Measurements from ENCODE around the gene OR14J1.
"Not testable (repeated sequence)": the region's sequence is repeated elsewhere in the genome, so short reads cannot be mapped to it uniquely, and the experiment has no call there.

Gene OR14J1

GRCh38 chr6:29301316-29301715 is at the start of gene OR14J1:
TSS of gene OR14J1 (plus strand) at chr6:29301701. CDS start at chr6:29306690, 4,989 bp downstream.
- no peak for DNase-seq

- no peak for DNase-seq
These were observed 49.8 kb upstream of the OR14J1 start for GRCh38 chr6:29251736-29252135.

- DNase-seq, result no peak
These were observed 46.0 kb upstream of the OR14J1 start for GRCh38 chr6:29255530-29255929.

GRCh38 chr6:29259721-29260120 is 41.8 kb upstream of the OR14J1 start:
- DNase-seq, result no peak

DNA sequence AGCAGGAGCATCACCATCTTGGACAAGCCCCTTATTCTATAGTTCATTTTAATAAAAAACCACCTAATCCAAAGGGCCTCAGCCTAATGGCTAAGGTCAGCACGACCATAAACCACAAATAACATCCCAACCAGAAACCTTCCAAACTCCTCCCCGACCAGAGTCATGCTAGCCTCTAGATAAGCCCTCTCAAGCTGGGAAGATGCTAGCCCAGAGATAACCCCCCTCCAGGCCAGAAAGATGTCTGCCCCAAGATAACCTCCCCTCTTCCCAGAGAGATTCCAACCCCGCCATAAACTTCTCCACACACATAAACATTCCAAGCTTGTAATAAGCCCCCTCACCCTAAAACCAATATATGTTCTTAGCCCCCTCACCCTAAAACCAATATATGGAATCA is 38.5 kb upstream of the OR14J1 start:
- DNase-seq, result no peak

GRCh38 chr6:29294499-29294914 is 7.0 kb upstream of the OR14J1 start:
- no peak for DNase-seq

DNA sequence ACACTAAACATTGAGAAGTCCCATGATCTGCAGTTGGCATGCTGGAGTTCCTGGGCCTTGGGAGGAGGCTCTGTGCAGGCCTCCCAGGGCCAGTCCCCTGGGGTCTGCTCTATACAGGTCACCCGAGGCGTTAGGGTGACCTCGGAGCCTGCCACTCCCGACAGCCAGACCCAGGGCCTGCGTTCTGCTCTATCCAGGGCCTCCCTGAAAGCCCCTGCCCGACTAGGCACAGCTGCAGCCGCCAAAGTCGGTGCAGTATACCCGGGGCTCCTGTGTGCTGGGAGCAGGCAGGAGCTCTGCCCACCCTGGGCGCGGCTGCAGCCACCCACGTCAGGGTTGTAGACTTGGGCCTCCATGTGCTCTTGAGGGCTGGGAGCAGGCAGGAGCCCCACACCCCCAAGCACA is 6.3 kb upstream of the OR14J1 start:
- DNase-seq, result no peak

GRCh38 chr6:29295623-29296022 is 5.9 kb upstream of the OR14J1 start:
- DNase-seq, result no peak

DNA sequence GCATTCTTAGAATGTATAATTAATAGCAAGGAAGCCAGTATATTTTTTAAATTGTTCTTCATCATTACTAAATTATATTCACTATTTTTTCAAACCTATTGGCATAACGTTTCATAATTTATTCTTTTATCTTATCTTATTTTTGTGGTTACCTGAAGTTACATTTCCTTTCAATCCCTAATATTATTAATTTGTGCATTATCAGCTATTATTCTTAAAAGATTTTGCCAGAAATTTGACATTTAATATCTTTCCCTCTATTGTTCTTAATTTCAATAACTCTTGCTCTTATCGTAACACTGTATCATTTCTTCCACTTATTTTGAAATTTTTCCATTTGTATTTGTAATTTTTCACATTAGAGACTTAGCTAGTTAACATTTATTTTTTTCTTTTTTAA is 18.4 kb downstream of the OR14J1 start:
- DNase-seq, result no peak

DNA sequence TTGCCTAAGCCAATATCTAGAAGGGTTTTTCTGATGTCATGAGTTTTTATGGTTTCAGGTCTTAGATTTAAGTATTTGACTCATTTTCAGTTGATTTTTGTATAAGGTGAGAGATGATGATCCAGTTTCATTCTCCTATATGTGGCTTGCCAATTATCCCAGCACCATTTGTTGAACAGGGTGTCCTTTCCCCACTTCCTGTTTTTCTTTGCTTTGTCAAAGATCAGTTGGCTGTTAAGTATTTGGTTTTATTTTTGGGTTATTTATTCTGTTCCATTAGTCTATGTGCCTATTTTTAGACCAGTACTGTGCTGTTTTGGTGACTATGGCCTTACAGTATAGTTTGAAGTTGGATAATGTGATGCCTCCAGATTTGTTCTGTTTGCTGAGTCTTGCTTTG is 21.8 kb downstream of the OR14J1 start:
- not testable (repeated sequence) for DNase-seq

- DNase-seq, result no peak
These were observed 24.3 kb downstream of the OR14J1 start for GRCh38 chr6:29325777-29326176.

- DNase-seq, result no peak
These were observed 31.2 kb downstream of the OR14J1 start for GRCh38 chr6:29332676-29333075.

GRCh38 chr6:29336269-29336668 is 34.8 kb downstream of the OR14J1 start:
- no peak for DNase-seq

DNA sequence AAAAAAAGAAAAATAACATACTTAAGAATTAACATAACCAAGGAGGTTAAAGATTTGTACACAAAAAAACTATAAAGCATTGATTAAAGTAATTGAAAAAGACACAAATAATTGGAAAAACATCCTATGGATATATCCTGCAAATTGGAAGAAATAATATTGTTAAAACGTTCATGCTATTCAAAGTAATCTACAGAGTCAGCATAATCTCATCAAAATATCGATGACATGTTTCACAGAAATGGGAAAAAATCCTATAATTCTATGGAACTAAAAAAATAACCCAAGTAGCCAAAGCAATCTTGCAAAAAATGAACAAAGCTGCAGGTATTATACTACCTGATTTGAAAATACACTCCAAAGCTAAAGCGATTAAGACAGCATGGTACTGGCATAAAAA is 43.9 kb downstream of the OR14J1 start:
- DNase-seq, result no peak

DNA sequence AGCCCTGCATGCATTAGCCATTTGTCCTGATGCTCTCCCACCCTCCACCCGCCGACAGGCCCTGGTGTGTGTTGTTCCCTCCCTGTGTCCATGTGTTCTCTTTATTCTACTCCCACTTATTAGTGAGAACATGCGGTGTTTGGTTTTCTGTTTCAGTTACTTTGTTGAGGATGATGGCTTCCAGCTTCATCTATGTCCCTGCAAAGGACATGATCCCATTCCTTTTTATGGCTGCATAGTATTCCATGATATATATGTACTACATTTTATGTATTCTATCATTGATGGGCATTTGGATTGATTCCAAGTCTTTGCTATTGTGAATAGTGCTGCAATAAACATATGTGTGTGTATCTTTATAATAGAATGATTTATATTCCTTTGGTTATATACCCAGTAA is 47.8 kb downstream of the OR14J1 start:
- DNase-seq, result not testable (repeated sequence)

DNA sequence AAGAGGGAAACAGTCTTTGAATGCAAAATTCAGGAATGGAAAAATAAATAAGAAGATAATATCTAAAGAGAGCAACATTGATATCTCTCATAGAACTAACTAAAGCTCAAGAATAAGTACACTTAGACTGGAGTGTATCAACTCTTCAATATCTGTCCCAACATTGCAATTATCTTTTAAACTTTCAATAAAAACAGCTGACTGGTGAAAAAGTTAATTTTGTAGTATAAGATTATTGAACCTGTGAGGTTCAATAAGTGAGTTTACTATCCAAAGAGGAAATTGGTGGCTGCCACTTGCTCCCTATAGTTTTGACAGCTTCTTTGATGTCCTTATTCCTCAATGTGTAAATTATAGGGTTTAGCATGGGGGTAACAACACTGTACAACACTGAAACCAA is 53.5 kb downstream of the OR14J1 start:
- no peak for DNase-seq

DNA sequence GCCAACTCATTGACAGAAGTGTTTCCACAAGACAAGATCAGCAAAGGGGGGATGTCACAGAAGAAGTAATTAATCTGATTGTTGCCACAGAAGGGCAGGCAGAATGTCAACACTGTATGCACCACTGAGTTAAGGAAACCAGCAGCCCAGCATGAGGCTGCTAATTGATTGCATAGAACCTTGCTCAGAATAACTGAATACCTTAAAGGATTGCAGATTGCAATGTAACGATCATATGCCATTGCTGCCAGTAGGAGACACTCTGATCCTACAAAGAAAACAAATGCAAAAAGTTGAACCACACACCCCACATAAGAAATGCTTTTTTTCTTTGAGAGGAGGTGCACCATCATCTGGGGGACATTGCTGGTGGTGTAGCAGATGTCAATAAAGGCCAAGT is 54.1 kb downstream of the OR14J1 start:
- no peak for DNase-seq

Measured in inflammatory macrophage treated with lipopolysaccharide for 1 hour (primary cell).